ENCODE measurements around the gene CRNKL1. TPM values are rescaled to one million over a fixed set of nuclear protein-coding genes. Genes with fewer than 3 reads are reported as not detected.
A peak's percentile ranks its signal among the peaks of the same experiment; 100 is the strongest.

Gene CRNKL1
- 10 to 100 TPM; 12.8 to 16.4 TPM for total RNA-seq
- long read RNA-seq, full-length matches to known transcripts: 13 of 19 reads
- long read RNA-seq, partial matches to known transcripts: 5 of 19 reads
- long read RNA-seq, other reads (novel, unspliced or antisense): 1 of 19 reads

DNA sequence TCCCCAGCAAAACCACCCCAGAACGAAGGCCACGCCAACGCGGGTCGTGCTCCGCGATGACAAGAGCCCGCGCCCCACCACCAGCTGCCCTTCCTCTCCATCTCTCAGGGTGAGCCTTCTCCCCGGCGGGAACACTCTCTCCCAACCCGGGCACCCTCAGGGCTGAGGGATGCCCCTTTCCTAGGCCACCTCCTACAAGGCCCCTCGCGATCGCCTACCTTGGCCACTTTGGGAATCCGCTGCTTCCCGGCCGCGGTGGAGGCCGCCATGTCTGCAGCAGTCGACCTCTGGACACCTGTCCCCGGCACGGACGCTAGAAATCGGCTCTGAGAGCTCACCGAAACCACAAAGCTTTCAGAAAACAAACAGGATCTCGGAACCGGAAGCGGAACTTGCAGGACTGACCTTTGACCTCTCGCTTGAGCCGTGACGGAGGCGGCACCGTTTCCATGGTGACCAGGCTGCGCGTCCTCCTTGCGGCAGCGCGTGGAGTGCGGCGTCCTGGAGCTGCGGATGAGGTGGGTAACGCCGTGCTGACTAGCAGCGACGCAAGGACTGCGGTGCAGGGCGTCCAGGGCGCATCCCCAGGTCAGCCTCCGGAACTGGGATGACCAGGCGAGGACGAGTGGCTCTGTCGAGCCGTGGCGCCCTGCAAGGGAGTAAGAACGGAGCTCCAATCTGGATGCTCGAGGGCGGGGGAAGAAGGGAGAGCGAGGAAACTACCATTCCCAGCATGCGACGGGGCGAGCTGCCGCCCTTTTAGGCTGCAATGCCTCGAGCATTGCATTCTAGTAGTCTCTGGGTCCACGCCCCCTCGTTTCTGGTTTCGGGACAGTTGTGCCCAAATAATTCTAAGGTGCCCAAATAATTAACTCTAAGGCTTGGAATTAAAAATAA is at the start of gene CRNKL1, which contains the start of gene CFAP61:
TSS of gene CRNKL1 (minus strand) at position 393 of the 897 bp plus-strand sequence. CDS start at position 269, 124 bp downstream.
TSS of gene CFAP61 (plus strand) at position 459 of the 897 bp plus-strand sequence. CDS start 4,122 bp downstream, outside the sequence.
- ATAC-seq: peak; percentile 98 to 99
- DNase-seq: peak; percentile 98
- intact Hi-C loops (cut with DNase I): no loop called here

- no peak for DNase-seq
- intact Hi-C loops (cut with DNase I): no loop called here
- no peak for ATAC-seq
These were observed 48.6 kb upstream of the CRNKL1 start for GRCh38 chr20:20100881-20101280.

GRCh38 chr20:20096421-20096820 is 44.2 kb upstream of the CRNKL1 start:
- no peak for DNase-seq
- intact Hi-C loops (cut with DNase I): no loop called here
- no peak for ATAC-seq

DNA sequence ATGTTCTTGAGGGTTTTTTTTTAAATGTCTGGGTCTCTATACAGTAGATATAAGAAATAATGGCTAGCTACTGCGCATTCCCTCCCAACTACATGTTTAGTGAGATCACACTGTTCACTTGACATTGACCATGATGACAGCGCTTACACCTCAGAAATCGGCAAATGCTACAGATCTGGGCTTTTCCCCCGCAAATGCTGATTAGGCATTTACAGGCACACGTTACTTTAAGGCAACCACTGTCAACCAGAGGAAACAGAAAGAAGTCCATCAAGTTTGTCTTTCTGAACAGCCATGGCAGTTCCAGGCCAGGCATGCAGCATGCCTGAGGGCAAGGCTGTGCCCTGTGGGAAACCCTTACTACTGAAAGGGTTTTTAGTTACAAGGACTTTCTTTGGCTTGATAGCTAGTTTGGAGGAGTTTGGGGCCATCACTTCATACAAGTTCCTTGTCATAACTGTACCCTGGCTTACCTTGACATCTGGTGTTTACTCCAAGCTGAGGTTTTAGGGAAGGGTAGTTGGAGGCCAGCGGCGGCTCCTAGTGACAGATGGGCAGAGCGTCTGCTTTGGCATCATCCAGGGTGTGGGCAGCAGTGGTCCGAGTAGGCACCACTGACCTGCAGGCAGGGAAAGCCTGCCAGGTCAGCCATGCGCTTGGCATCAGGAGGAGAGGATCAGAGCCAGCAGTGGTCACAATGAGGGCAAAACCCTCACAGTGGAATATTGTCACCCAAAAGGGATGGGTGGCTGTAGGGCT is 43.0 kb upstream of the CRNKL1 start:
- DNase-seq: no peak
- no peak for ATAC-seq
- intact Hi-C loops (cut with DNase I): no loop called here

DNA sequence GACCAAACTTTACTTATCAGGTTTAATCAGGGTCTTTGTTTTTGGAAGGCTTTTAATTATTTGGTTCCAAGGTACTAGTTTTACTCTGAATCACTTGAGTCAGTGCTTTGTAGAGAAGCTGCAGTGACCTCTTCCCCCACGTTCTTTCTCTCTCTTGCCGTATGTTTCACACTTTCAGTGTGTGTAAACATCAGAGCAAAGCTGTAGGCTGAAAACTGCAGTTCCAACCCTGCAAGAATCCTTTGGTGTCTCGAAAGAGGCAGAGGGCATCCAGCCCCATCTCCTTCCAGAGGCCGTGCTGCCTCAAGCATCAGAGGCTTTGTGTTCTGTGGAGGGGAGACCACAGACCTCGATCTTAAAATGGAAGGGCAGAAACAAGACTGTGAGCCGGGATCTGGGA is 42.1 kb upstream of the CRNKL1 start:
- intact Hi-C loops (cut with DNase I): no loop called here

DNA sequence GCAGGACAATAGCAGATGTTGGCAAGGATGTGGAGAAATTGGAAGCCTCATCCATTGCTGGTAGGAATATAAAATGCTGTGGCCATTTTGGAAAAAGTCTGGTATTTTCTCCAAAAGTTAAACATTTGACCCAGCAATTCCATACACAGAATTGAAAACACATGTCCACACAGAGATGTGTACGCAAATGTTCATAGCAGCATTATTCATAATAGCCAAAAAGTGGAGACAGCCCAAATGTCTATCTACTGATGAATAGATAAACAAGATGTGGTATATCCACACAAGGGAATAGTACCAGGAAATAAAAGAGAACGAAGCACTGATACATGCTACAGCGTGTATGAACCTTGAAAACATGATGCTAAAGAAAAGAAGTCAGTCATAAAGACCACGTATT is 40.6 kb upstream of the CRNKL1 start:
- DNase-seq (no peak), ATAC-seq (no peak)
- intact Hi-C loops (cut with DNase I): no loop called here

More for the DNA sequence above, 42.1 kb upstream of the CRNKL1 start:
- ATAC-seq (no peak), DNase-seq (no peak)

- DNase-seq: no peak
- intact Hi-C loops (cut with DNase I): loop anchor here (5.0 kb wide), 2 partner anchors 122 to 147 kb away; no protein-coding TSS in a partner anchor
These were observed 37.7 kb upstream of the CRNKL1 start for GRCh38 chr20:20089939-20090338.

GRCh38 chr20:20089018-20089417 is 36.8 kb upstream of the CRNKL1 start:
- intact Hi-C loops (cut with DNase I): loop anchor here (5.0 kb wide), 2 partner anchors 123 to 148 kb away; no protein-coding TSS in a partner anchor
- DNase-seq: no peak
- peak; percentile 67 to 71 for ATAC-seq

More at GRCh38 chr20:20089939-20090338, 37.7 kb upstream of the CRNKL1 start:
- no peak for ATAC-seq

- DNase-seq (no peak), ATAC-seq (peak in 1 of 2 donors; percentile 34)
- intact Hi-C loops (cut with DNase I): loop anchor here (2.0 to 5.0 kb wide), 3 partner anchors 126 to 151 kb away; no protein-coding TSS in a partner anchor
These were observed 33.5 kb upstream of the CRNKL1 start for GRCh38 chr20:20085812-20086211.

DNA sequence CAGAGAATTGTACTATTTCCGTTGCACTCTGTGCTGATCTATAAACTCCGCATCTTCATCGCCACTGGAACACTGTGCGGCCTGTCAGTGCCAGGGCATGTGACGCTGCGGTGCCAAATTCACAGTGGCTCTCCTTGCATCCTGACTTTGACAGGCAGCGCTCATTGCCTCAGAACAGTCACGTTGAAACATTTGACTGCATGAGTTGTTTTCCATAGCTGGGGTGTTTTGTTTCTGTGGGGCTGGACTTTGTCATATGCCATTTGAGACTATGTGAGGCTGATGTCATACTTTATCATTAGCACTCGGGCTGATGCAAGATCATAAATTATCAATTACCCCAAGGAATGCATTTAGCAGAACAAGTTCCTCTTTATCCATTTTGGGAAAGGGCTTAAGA is 32.8 kb upstream of the CRNKL1 start:
- DNase-seq (no peak), ATAC-seq (peak; percentile 26 to 59)
- intact Hi-C loops (cut with DNase I): loop anchor here (2.0 to 5.0 kb wide), 3 partner anchors 127 to 152 kb away; no protein-coding TSS in a partner anchor

DNA sequence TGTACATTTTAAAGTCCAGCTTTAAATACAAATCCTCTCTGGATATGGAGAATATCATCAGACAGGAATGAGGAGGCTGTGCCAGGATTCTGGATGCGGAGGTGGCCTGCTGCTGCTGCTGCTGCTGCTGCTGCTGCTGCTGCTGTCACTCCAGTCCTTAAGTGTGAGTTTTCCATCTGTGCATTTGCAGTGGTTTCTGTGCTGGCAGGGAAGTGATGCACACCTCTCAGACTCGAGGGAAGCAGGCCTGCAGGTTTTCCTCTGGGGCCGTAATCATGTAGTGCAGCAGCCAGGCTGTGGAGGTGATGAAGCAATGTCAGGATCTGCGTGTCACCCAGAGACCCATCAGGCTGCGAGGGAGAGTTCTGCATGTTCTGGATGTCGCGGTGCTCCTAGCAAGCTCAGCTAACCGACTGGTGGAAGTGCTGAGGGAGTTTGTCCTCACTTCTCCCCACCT is 32.1 kb upstream of the CRNKL1 start:
- ATAC-seq (peak in 1 of 2 donors; percentile 8), DNase-seq (no peak)
- intact Hi-C loops (cut with DNase I): loop anchor here in 1 of 2 donors (2.0 to 5.0 kb wide), 3 partner anchors 152 to 483 kb away; no protein-coding TSS in a partner anchor

- DNase-seq: no peak
- intact Hi-C loops (cut with DNase I): loop anchor here in 1 of 2 donors (2.0 to 5.0 kb wide), 3 partner anchors 153 to 483 kb away; no protein-coding TSS in a partner anchor
These were observed 31.5 kb upstream of the CRNKL1 start for GRCh38 chr20:20083807-20084206.

GRCh38 chr20:20079102-20079784 is 27.0 kb upstream of the CRNKL1 start:
- ATAC-seq: no peak
- no peak for DNase-seq
- intact Hi-C loops (cut with DNase I): no loop called here

More at GRCh38 chr20:20083807-20084206, 31.5 kb upstream of the CRNKL1 start:
- peak; percentile 39 to 61 for ATAC-seq

- ATAC-seq (no peak), DNase-seq (no peak)
- intact Hi-C loops (cut with DNase I): no loop called here
These were observed 25.8 kb upstream of the CRNKL1 start for GRCh38 chr20:20078041-20078440.

- peak in 1 of 2 donors; percentile 52 for ATAC-seq
- intact Hi-C loops (cut with DNase I): no loop called here
- no peak for DNase-seq
These were observed 24.2 kb upstream of the CRNKL1 start for GRCh38 chr20:20076297-20077065.

DNA sequence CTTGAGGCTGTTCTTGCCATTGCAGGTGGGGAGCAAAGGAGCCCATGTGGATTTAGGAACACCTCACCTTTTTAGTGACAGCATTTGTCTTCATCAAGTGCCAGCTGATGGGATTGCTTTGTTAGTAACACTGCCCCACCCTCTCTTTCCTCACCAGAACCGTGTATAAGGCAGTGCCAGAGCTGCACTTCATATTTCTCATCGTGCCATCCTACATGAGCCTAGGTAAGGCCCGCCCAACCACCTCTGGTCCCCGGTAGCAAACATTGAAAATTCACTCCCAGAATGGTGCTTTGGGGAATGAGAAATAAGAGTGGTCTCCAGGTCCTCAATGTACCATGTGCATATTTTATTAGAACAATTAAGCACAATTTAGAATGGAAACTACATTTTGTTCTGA is 22.8 kb upstream of the CRNKL1 start:
- DNase-seq: no peak
- intact Hi-C loops (cut with DNase I): no loop called here
- ATAC-seq: no peak

DNA sequence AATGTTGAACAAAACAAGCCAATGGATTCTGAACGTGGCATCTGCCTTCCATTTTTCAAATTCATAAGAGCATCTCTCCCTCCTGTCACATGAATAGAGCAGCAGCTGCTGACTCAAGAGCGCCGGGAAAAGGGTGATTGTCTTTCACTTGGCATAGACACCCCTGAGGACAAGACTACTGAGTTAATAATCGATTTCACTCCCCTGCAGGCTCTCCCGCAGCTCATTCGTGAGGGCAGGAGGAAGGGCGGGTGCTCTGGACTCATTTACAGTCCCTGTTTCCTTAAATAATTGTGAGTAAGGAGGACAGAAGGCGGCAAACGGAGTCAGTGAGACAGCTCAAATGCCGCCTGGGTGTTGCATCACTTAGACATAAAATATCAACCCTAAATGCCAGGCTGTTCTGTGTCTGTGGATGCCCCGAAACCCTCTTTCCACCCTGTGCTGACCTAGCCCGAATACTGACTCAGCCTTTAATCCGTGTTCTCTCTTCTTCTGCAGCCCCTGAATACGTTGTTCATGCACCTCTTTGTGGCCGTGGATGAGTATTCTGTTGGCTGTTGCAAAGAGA is 21.6 kb upstream of the CRNKL1 start:
- ATAC-seq: no peak
- intact Hi-C loops (cut with DNase I): no loop called here
- DNase-seq: no peak
